Fibroblast of gingiva (primary cell): ENCODE data around the gene CAMTA1.
A peak's percentile ranks its signal among the peaks of the same experiment; 100 is the strongest.

Source experiments
- DNase-seq: peaks from one replicate; pipeline ENCODE4 v3.0.0-alpha.2; 2011; ENCODE audit warnings: low read depth

The CAMTA1 gene

GRCh38 chr1:7196036-7196911 is 411.0 kb downstream of the CAMTA1 start:
- DNase-seq: no peak

GRCh38 chr1:7198664-7199063 is 413.4 kb downstream of the CAMTA1 start:
- DNase-seq: no peak

GRCh38 chr1:7199077-7199779 is 414.0 kb downstream of the CAMTA1 start:
- DNase-seq: no peak

- DNase-seq: peak; percentile 36
Measured at GRCh38 chr1:7207875-7208646, 422.8 kb downstream of the CAMTA1 start.

- no peak for DNase-seq
Measured at GRCh38 chr1:7208647-7209180, 423.5 kb downstream of the CAMTA1 start.

- DNase-seq: no peak
Measured at GRCh38 chr1:7209336-7209735, 424.1 kb downstream of the CAMTA1 start.

GRCh38 chr1:7218210-7218832 is 433.1 kb downstream of the CAMTA1 start:
- peak; percentile 19 for DNase-seq

- no peak for DNase-seq
Measured at GRCh38 chr1:7219031-7219430, 433.8 kb downstream of the CAMTA1 start.

- DNase-seq: no peak
Measured at GRCh38 chr1:7220007-7220406, 434.8 kb downstream of the CAMTA1 start.

- no peak for DNase-seq
Measured at GRCh38 chr1:7220712-7221252, 435.5 kb downstream of the CAMTA1 start.

GRCh38 chr1:7221826-7222694 is 436.8 kb downstream of the CAMTA1 start:
- DNase-seq: no peak

- DNase-seq: no peak
Measured at GRCh38 chr1:7222695-7223015, 437.4 kb downstream of the CAMTA1 start.

GRCh38 chr1:7223334-7224080 is 438.3 kb downstream of the CAMTA1 start:
- peak; percentile 79 for DNase-seq

- DNase-seq: peak; percentile 46
Measured at GRCh38 chr1:7224081-7224534, 438.9 kb downstream of the CAMTA1 start.

GRCh38 chr1:7224644-7225043 is 439.4 kb downstream of the CAMTA1 start:
- DNase-seq: no peak

- no peak for DNase-seq
Measured at GRCh38 chr1:7225711-7226505, 440.7 kb downstream of the CAMTA1 start.

GRCh38 chr1:7227654-7228053 is 442.4 kb downstream of the CAMTA1 start:
- no peak for DNase-seq

- DNase-seq: no peak
Measured at GRCh38 chr1:7228252-7228961, 443.2 kb downstream of the CAMTA1 start.
